Transverse colon (tissue), 4 donors: Measurements from ENCODE around the gene OGT.

Experiments used
- EP300 ChIP-seq: sonication (generic); formaldehyde crosslinking; IDR thresholded peaks from one replicate; pipeline ENCODE4 v1.6.1; 2017; ENCODE audit warnings: antibody characterized with exemption, low read depth
- POLR2A ChIP-seq: fragments of 450-650 bp; IDR thresholded peaks from one replicate; pipeline ENCODE4 v1.6.1; 2016; ENCODE audit warnings: antibody characterized with exemption, mild to moderate bottlenecking, moderate library complexity
- POLR2AphosphoS5 ChIP-seq, 3 donors: sonication (generic); formaldehyde crosslinking; IDR thresholded peaks; one replicate each; pipeline ENCODE4 v1.6.1; 2016; ENCODE audit warnings: antibody characterized with exemption in 3 of 3
- TF ChIP-seq, protein P1 (sequence below), 5 experiments: fragments of 200-600 bp in 3 of 5; fragments of 450-650 bp in 2 of 5; sonication (generic) in 3 of 5; IDR thresholded peaks; 1 replicate in 2 of 5; 2 replicates in 3 of 5; pipeline ENCODE4 v1.5.1; 2016 to 2017; ENCODE audit warnings: antibody characterized with exemption in 5 of 5, inconsistent platforms in 3 of 5, mild to moderate bottlenecking in 2 of 5, moderate library complexity in 1 of 5

DNA sequence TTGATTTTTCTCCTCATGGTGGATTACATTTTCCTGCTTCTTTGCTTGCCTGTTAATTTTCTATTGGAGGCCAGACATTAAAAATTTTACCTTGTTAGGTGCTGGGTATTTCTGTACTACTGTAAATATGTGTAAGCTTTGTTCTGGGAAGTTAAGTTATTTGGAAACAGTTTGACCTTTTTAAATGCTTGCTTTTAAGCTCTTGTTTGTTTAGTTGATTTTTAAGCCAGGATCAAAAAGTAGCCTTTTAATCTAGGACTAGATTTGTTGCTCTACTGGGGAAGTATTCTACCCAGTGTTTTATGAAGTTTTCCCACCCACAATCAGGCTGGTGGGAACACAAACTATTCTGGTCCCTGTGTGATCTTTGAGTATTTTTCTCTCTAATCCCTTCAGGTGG, 45.1 kb upstream of the OGT start:
- TF ChIP-seq, protein P1, sequence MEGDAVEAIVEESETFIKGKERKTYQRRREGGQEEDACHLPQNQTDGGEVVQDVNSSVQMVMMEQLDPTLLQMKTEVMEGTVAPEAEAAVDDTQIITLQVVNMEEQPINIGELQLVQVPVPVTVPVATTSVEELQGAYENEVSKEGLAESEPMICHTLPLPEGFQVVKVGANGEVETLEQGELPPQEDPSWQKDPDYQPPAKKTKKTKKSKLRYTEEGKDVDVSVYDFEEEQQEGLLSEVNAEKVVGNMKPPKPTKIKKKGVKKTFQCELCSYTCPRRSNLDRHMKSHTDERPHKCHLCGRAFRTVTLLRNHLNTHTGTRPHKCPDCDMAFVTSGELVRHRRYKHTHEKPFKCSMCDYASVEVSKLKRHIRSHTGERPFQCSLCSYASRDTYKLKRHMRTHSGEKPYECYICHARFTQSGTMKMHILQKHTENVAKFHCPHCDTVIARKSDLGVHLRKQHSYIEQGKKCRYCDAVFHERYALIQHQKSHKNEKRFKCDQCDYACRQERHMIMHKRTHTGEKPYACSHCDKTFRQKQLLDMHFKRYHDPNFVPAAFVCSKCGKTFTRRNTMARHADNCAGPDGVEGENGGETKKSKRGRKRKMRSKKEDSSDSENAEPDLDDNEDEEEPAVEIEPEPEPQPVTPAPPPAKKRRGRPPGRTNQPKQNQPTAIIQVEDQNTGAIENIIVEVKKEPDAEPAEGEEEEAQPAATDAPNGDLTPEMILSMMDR (IDR thresholded peaks at IDR 0.05), result no peak
- TF ChIP-seq POLR2A (no peak), POLR2AphosphoS5 (IDR thresholded peaks at IDR 0.05) (no peak), EP300 (no peak)
